GM23248 (cell line): ENCODE measurements around the gene LRP3. TPM values are rescaled to one million over a fixed set of nuclear protein-coding genes. Genes with fewer than 3 reads are reported as not detected.
A peak's percentile ranks its signal among the peaks of the same experiment; 100 is the strongest.

ENCODE experiments used
- DNase-seq: peaks from one replicate; pipeline ENCODE4 v3.0.0-alpha.2; 2015
- H2AFZ ChIP-seq: fragments of 200-600 bp; sonication (generic); 2 replicates; pipeline ENCODE4 v1.6.1; 2016; ENCODE audit warnings: antibody characterized with exemption
- H3F3A ChIP-seq: fragments of 200-600 bp; sonication (generic); 2 replicates; pipeline ENCODE4 v1.6.1; 2016; ENCODE audit warnings: mild to moderate bottlenecking, antibody characterized with exemption, mixed run types; ENCODE audit not compliant: insufficient read depth
- H3K27ac ChIP-seq: fragments of 200-600 bp; sonication (generic); 2 replicates; pipeline ENCODE4 v1.5.1; 2016; ENCODE audit warnings: mild to moderate bottlenecking
- H3K27me3 ChIP-seq: fragments of 200-600 bp; sonication (generic); replicated peaks from 2 replicates; pipeline ENCODE4 v1.6.1; 2016; ENCODE audit warnings: mild to moderate bottlenecking; ENCODE audit not compliant: insufficient read depth
- H3K36me3 ChIP-seq: fragments of 200-600 bp; sonication (generic); 2 replicates; pipeline ENCODE4 v1.6.1; 2016; ENCODE audit warnings: low read depth, mild to moderate bottlenecking
- H3K4me1 ChIP-seq: fragments of 200-600 bp; sonication (generic); 2 replicates; pipeline ENCODE4 v1.6.1; 2016; ENCODE audit warnings: mild to moderate bottlenecking; ENCODE audit not compliant: insufficient read depth
- H3K4me2 ChIP-seq: fragments of 200-600 bp; sonication (generic); one replicate; pipeline ENCODE4 v1.6.1; 2016; ENCODE audit warnings: mild to moderate bottlenecking; ENCODE audit not compliant: unreplicated experiment
- H3K4me3 ChIP-seq: fragments of 200-600 bp; sonication (generic); 2 replicates; pipeline ENCODE4 v1.5.1; 2016; ENCODE audit warnings: mild to moderate bottlenecking
- H3K79me2 ChIP-seq: fragments of 200-600 bp; sonication (generic); 2 replicates; pipeline ENCODE4 v1.6.1; 2016; ENCODE audit warnings: mild to moderate bottlenecking; ENCODE audit not compliant: insufficient read depth
- H3K9ac ChIP-seq: fragments of 200-600 bp; sonication (generic); 2 replicates; pipeline ENCODE4 v1.6.1; 2016; ENCODE audit warnings: mild to moderate bottlenecking
- H3K9me2 ChIP-seq: fragments of 200-600 bp; sonication (generic); 2 replicates; pipeline ENCODE4 v1.6.1; 2016; ENCODE audit warnings: mixed run types, mild to moderate bottlenecking, moderate library complexity; ENCODE audit not compliant: insufficient read depth
- H3K9me3 ChIP-seq: fragments of 200-600 bp; sonication (generic); one replicate; pipeline ENCODE4 v1.6.1; 2017; ENCODE audit warnings: low read depth
- H4K20me1 ChIP-seq: fragments of 200-600 bp; sonication (generic); 2 replicates; pipeline ENCODE4 v1.6.0; 2016; ENCODE audit not compliant: insufficient read depth
- EZH2 ChIP-seq: fragments of 200-600 bp; sonication (generic); IDR thresholded peaks from 2 replicates; pipeline ENCODE4 v1.6.1; 2018; ENCODE audit warnings: antibody characterized with exemption, mild to moderate bottlenecking; ENCODE audit not compliant: insufficient read depth, poor library complexity, severe bottlenecking
- EZH2phosphoT487 ChIP-seq: fragments of 200-600 bp; sonication (generic); IDR thresholded peaks from 2 replicates; pipeline ENCODE4 v1.6.1; 2018; ENCODE audit warnings: antibody characterized with exemption, moderate library complexity, mild to moderate bottlenecking, low read depth; ENCODE audit not compliant: insufficient read depth
- WGBS, 2 experiments: methylation state at CpG; one replicate each; pipeline ENCODE4 v1.1.6; 2015 to 2017; ENCODE audit warnings: low lambda C conversion rate in 2 of 2, low coverage in 1 of 2; ENCODE audit errors: missing lambda C conversion rate in 2 of 2; 5-methylcytosine and 5-hydroxymethylcytosine counted together
- in situ Hi-C: fragments of 300-500 bp; cut with MboI; formaldehyde crosslinking; loops from 2 replicates; pipeline ENCODE4 v1.15.0; 2020
- polyA plus RNA-seq: library from polyadenylated mRNA; unstranded; fragments of >200 nt; fragmentation: Nextera tagmentation; extraction: Ambion mirVana; gene quantifications from 2 replicates; pipeline ENCODE4 v1.2.1, GENCODE V29; 2016
- total RNA-seq: library from RNA; depleted of rRNA; stranded (reverse); fragments of >200 nt; shearing (Covaris generic); gene quantifications from 2 replicates; pipeline ENCODE4 v1.2.3, GENCODE V29; 2014

Gene LRP3
- total and polyA plus RNA-seq, 2 experiments from 2014 or later: 2.9 to 58.3 TPM

GRCh38 chr19:33245948-33246708, 52.0 kb downstream of the LRP3 start:
- Histone ChIP-seq H3F3A (no peaks in the 10 kb centered on the region), H3K4me1 (no peaks in the 10 kb centered on the region; the same call in 1 of the 2 replicates), H3K9me2 (no peaks in the 10 kb centered on the region), H3K36me3 (no peaks in the 10 kb centered on the region), H3K27me3 (no peaks in the 10 kb centered on the region), H3K79me2 (no peaks in the 10 kb centered on the region), H3K27ac (no peak overlapping the region), H4K20me1 (no peaks in the 10 kb centered on the region), H2AFZ (no peak overlapping the region), H3K4me2 (no peak overlapping the region), H3K9ac (no peak overlapping the region), H3K4me3 (no peak overlapping the region), H3K9me3 (no peaks in the 10 kb centered on the region)
- in situ Hi-C loops: no loop called here
- TF ChIP-seq EZH2phosphoT487 (no peak), EZH2 (no peak)
- DNase-seq: no peak
- WGBS, 2 experiments: 64 to 65% methylated on average over 7 of the region's 7 CpGs

- Histone ChIP-seq H3F3A (no peaks in the 10 kb centered on the region), H3K9me3 (no peaks in the 10 kb centered on the region), H3K27ac (no peak overlapping the region), H3K4me2 (no peak overlapping the region), H3K27me3 (no peaks in the 10 kb centered on the region), H3K9me2 (no peaks in the 10 kb centered on the region), H2AFZ (no peak overlapping the region), H3K9ac (no peak overlapping the region), H4K20me1 (no peaks in the 10 kb centered on the region), H3K79me2 (no peaks in the 10 kb centered on the region), H3K4me1 (no peaks in the 10 kb centered on the region), H3K4me3 (no peak overlapping the region), H3K36me3 (no peaks in the 10 kb centered on the region)
- 63 to 70% methylated on average over 7 of the region's 7 CpGs for WGBS, 2 experiments
- peak; percentile 25 for DNase-seq
- in situ Hi-C loops: no loop called here
- no peak for TF ChIP-seq EZH2phosphoT487
- no peak for TF ChIP-seq EZH2
Measured at GRCh38 chr19:33246709-33247440, 52.7 kb downstream of the LRP3 start.

DNA sequence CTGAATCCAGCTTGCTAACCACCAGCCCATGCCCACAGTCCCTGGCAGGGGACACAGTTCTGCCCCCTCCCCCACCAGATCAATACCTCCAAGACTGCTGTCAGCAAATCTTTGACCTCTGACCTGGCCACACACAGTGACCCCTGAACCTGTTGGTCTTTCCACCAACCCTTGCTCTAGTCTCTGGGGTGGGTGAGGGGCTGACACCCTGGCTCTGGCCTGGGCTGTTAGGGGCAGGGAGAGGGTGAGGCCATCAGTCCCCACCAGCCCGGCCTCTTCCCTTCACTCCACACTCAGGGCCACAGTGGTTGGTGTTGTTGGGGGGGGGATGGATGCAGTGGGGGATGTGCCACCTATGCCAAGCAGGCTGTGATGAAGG, 53.3 kb downstream of the LRP3 start:
- no peak for DNase-seq
- Histone ChIP-seq H3K79me2 (no peaks in the 10 kb centered on the region), H3K4me1 (no peaks in the 10 kb centered on the region), H3K4me3 (no peak overlapping the region), H3K4me2 (no peak overlapping the region), H3K9me2 (no peaks in the 10 kb centered on the region), H3F3A (no peaks in the 10 kb centered on the region), H3K9ac (no peak overlapping the region), H3K27me3 (no peaks in the 10 kb centered on the region), H3K9me3 (no peaks in the 10 kb centered on the region), H3K36me3 (no peaks in the 10 kb centered on the region), H4K20me1 (no peaks in the 10 kb centered on the region), H3K27ac (no peak overlapping the region), H2AFZ (no peak overlapping the region)
- TF ChIP-seq EZH2phosphoT487 (no peak), EZH2 (no peak)
- WGBS, 2 experiments: 100% methylated on average over 1 of the region's 1 CpG
- in situ Hi-C loops: no loop called here

DNA sequence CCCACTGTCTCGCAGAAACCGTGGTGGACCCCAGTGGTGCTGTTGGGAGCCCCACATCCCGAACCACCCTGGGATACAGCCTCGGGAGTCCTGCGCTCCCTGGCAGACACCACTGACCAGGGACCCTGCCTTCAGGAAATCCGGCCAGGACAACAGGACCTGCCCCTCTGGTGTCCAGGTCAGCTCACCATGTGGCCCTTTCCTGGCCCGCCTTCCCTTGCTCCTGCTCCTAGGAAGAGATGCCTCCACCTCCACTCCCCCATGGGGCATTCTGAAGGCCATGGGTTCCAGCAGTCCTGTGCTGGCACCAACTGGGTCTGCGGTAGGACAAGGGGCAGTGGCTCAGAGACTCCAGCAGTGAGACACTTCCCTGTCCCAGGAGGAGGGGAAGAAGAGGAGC, 54.0 kb downstream of the LRP3 start:
- WGBS, 2 experiments: 97 to 99% methylated on average over 8 of the region's 8 CpGs
- H3K4me1 ChIP-seq: no peaks in the 10 kb centered on the region
- H3K9me2 ChIP-seq: no peaks in the 10 kb centered on the region
- no peaks in the 10 kb centered on the region for H3F3A ChIP-seq
- no peaks in the 10 kb centered on the region for H4K20me1 ChIP-seq
- H3K4me2 ChIP-seq: no peak overlapping the region
- no peaks in the 10 kb centered on the region for H3K9me3 ChIP-seq
- H3K27ac ChIP-seq: no peak overlapping the region
- H3K79me2 ChIP-seq: no peaks in the 10 kb centered on the region
- no peaks in the 10 kb centered on the region for H3K27me3 ChIP-seq
- no peak overlapping the region for H3K4me3 ChIP-seq
- no peaks in the 10 kb centered on the region for H3K36me3 ChIP-seq
- no peak overlapping the region for H2AFZ ChIP-seq
- no peak overlapping the region for H3K9ac ChIP-seq
- in situ Hi-C loops: no loop called here
- TF ChIP-seq EZH2phosphoT487: no peak
- no peak for TF ChIP-seq EZH2
- DNase-seq: no peak
